Measurements from ENCODE around the gene SLC5A10.

DNA sequence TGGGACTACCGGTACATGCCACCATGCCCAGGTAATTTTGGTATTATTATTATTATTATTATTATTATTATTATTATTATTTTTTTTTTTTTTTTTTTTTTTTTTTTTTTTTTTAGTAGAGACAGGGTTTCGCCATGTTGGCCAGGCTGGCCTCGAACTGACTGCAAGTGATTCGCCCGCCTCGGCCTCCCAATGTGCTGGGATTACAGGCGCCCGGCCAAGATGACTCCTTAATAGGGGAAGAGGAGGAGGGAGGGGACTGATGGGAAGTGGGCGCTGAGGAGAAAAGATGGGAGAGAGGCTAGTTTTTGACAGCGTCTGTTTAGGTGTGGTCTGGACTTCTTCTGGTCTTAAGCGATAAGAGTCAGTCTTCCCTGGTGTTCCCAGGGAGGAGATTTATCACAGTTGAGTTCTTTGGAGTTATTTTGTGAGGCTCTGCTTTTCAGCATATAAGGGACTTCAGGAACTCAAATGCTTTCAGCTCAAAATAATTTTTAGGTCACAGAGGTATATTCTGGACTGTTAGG, 34.4 kb upstream of the SLC5A10 start:
- TF ChIP-seq CTCF (IDR thresholded peaks at IDR 0.05) (no peak), REST (IDR thresholded peaks at IDR 0.05; ENCODE audit: insufficient read depth in 1 of 2, low read depth in 2 of 2, low read length in 1 of 2) (no peak), POLR2AphosphoS5 (IDR thresholded peaks at IDR 0.05; ENCODE audit: low read depth, low read length) (no peak), TCF7L2 (IDR thresholded peaks at IDR 0.05; ENCODE audit: low read depth, low read length) (no peak), SIN3A (IDR thresholded peaks at IDR 0.05; ENCODE audit: borderline replicate concordance, insufficient read depth, low read depth, low read length) (no peak)

All from Panc1 (cell line).